SK-N-SH (cell line): ENCODE data around the gene ELMOD1. TPM values are rescaled to one million over a fixed set of nuclear protein-coding genes. Genes with fewer than 3 reads are reported as not detected.
"Not testable (repeated sequence)": the region's sequence is repeated elsewhere in the genome, so short reads cannot be mapped to it uniquely, and the experiment has no call there.

Experiments used
- CTCF ChIA-PET: fragments of 300-600, 350-600 bp; formaldehyde crosslinking; extraction: SDS; loops from one replicate; lab custom pipeline; 2021; lab: Yijun Ruan, JAX
- POLR2A ChIA-PET: fragments of 350-600 bp; sonication (Branson Sonifier 250); formaldehyde crosslinking; extraction: SDS; loops from one replicate; lab custom pipeline; 2020; ENCODE audit warnings: antibody characterized with exemption, inconsistent platforms; lab: Yijun Ruan, JAX
- DNase-seq: peaks from one replicate; pipeline ENCODE4 v3.0.0; 2012
- H2AFZ ChIP-seq: fragments of 200-600 bp; sonication (generic); 2 replicates; pipeline ENCODE4 v1.8.1; 2016; ENCODE audit warnings: antibody characterized with exemption, mild to moderate bottlenecking, low read depth
- H3F3A ChIP-seq: fragments of 200-600 bp; sonication (generic); replicated peaks from 2 replicates; pipeline ENCODE3; 2016; ENCODE audit warnings: antibody characterized with exemption, mild to moderate bottlenecking; ENCODE audit not compliant: insufficient read depth
- H3K27ac ChIP-seq, 2 experiments: fragments of 200-500 bp in 1 of 2; fragments of 200-600 bp in 1 of 2; sonication (Bioruptor generic) in 1 of 2; sonication (generic), shearing (Covaris generic) in 1 of 2; 2 replicates each; pipeline versions ENCODE4 v1.5.1 to v1.6.1; 2014 to 2016; ENCODE audit warnings: low read depth in 2 of 2, inconsistent platforms in 1 of 2, low read length in 1 of 2, mild to moderate bottlenecking in 1 of 2, mixed read lengths in 1 of 2
- H3K27me3 ChIP-seq: fragments of 200-600 bp; sonication (generic), shearing (Covaris generic); 2 replicates; pipeline ENCODE4 v1.6.1; 2016; ENCODE audit warnings: mixed run types; ENCODE audit not compliant: insufficient read depth
- H3K36me3 ChIP-seq, 2 experiments: fragments of 200-500 bp in 1 of 2; fragments of 200-600 bp in 1 of 2; sonication (Bioruptor generic) in 1 of 2; sonication (generic) in 1 of 2; replicated peaks in 1 of 2; 2 replicates each; pipeline versions ENCODE3 to v1.5.1; 2014 to 2016; ENCODE audit warnings: low read length in 1 of 2, mild to moderate bottlenecking in 1 of 2; ENCODE audit not compliant: insufficient read depth in 2 of 2, control insufficient read depth in 1 of 2
- H3K4me1 ChIP-seq, 2 experiments: fragments of 200-500 bp in 1 of 2; fragments of 200-600 bp in 1 of 2; sonication (Bioruptor generic) in 1 of 2; sonication (generic), shearing (Covaris generic) in 1 of 2; 2 replicates each; pipeline versions ENCODE4 v1.5.1 to v1.6.1; 2014 to 2016; ENCODE audit warnings: low read depth in 1 of 2, low read length in 1 of 2, mixed run types in 1 of 2; ENCODE audit not compliant: insufficient read depth in 2 of 2, control insufficient read depth in 1 of 2
- H3K4me2 ChIP-seq: fragments of 200-600 bp; sonication (generic), shearing (Covaris generic); 2 replicates; pipeline ENCODE4 v1.6.1; 2017; ENCODE audit warnings: mixed run types
- H3K4me3 ChIP-seq, 2 experiments: fragments of 200-500 bp in 1 of 2; fragments of 200-600 bp in 1 of 2; sonication (Bioruptor generic) in 1 of 2; sonication (generic), shearing (Covaris generic) in 1 of 2; 2 replicates each; pipeline versions ENCODE4 v1.5.1 to v1.8.1; 2014 to 2016; ENCODE audit warnings: low read depth in 2 of 2, inconsistent platforms in 1 of 2, low read length in 1 of 2, mild to moderate bottlenecking in 1 of 2, mixed read lengths in 1 of 2, moderate library complexity in 1 of 2
- H3K79me2 ChIP-seq: fragments of 200-600 bp; sonication (generic); 2 replicates; pipeline ENCODE4 v1.8.1; 2017; ENCODE audit warnings: mild to moderate bottlenecking; ENCODE audit not compliant: insufficient read depth
- H3K9ac ChIP-seq: fragments of 200-600 bp; sonication (generic); 2 replicates; pipeline ENCODE4 v1.6.1; 2017; ENCODE audit warnings: mixed run types
- H3K9me2 ChIP-seq: fragments of 200-600 bp; sonication (generic); 2 replicates; pipeline ENCODE4 v1.6.1; 2017; ENCODE audit warnings: mixed run types
- H3K9me3 ChIP-seq: fragments of 200-600 bp; sonication (generic); 2 replicates; pipeline ENCODE4 v1.6.1; 2017; ENCODE audit warnings: mixed run types, mild to moderate bottlenecking, moderate library complexity
- H4K20me1 ChIP-seq: fragments of 200-600 bp; sonication (generic); 2 replicates; pipeline ENCODE4 v1.6.1; 2017; ENCODE audit warnings: mild to moderate bottlenecking, mixed run types; ENCODE audit not compliant: insufficient read depth
- EP300 ChIP-seq, 2 experiments: IDR thresholded peaks; 2 replicates each; pipeline versions ENCODE4 v1.4.0 to v1.6.1; 2012; ENCODE audit warnings: borderline replicate concordance in 1 of 2, low read depth in 1 of 2, low read length in 1 of 2
- EZH2phosphoT487 ChIP-seq: fragments of 200-600 bp; sonication (generic); IDR thresholded peaks from 2 replicates; pipeline ENCODE4 v1.6.1; 2017; ENCODE audit warnings: low read depth, mixed run types, mild to moderate bottlenecking, antibody characterized with exemption, moderate library complexity, borderline replicate concordance
- FOXM1 ChIP-seq: IDR thresholded peaks from 2 replicates; pipeline ENCODE4 v1.4.0; 2012; ENCODE audit warnings: low read depth, mild to moderate bottlenecking
- GABPA ChIP-seq: IDR thresholded peaks from 2 replicates; pipeline ENCODE4 v1.4.0; 2012; ENCODE audit warnings: low read depth, mild to moderate bottlenecking
- IRF3 ChIP-seq: fragments of 150-350 bp; IDR thresholded peaks from 2 replicates; pipeline ENCODE4 v1.6.1; 2016; ENCODE audit warnings: mild to moderate bottlenecking, low read depth, low read length
- MEF2A ChIP-seq: IDR thresholded peaks from 2 replicates; pipeline ENCODE4 v1.4.0; 2012; ENCODE audit warnings: low read depth, borderline replicate concordance
- MXI1 ChIP-seq: IDR thresholded peaks from 2 replicates; pipeline ENCODE4 v1.6.1; 2012; ENCODE audit warnings: mild to moderate bottlenecking, low read depth, low read length, improper control_type of control experiment
- RAD21 ChIP-seq: IDR thresholded peaks from 2 replicates; pipeline ENCODE4 v1.6.1; 2012; ENCODE audit warnings: mild to moderate bottlenecking, low read length
- RCOR1 ChIP-seq: fragments of 150-350 bp; IDR thresholded peaks from 2 replicates; pipeline ENCODE4 v1.6.1; 2017; ENCODE audit warnings: antibody characterized with exemption, low read length
- REST ChIP-seq: IDR thresholded peaks from 2 replicates; pipeline ENCODE4 v1.6.1; 2012; ENCODE audit warnings: mild to moderate bottlenecking, low read depth, low read length, moderate library complexity
- SIN3A ChIP-seq: IDR thresholded peaks from 2 replicates; pipeline ENCODE4 v1.6.1; 2012; ENCODE audit warnings: low read depth, mild to moderate bottlenecking, low read length, moderate library complexity, borderline replicate concordance
- TEAD4 ChIP-seq: IDR thresholded peaks from 2 replicates; pipeline ENCODE4 v1.4.0; 2012; ENCODE audit warnings: mild to moderate bottlenecking, borderline replicate concordance; ENCODE audit not compliant: insufficient read depth
- USF1 ChIP-seq: IDR thresholded peaks from 2 replicates; pipeline ENCODE4 v1.4.0; 2012; ENCODE audit warnings: low read depth, borderline replicate concordance
- YY1 ChIP-seq: IDR thresholded peaks from 2 replicates; pipeline ENCODE4 v1.4.0; 2012; ENCODE audit warnings: low read depth, mild to moderate bottlenecking
- WGBS: methylation state at CpG from one replicate; pipeline ENCODE4 v1.1.6; 2017; ENCODE audit warnings: low lambda C conversion rate; 5-methylcytosine and 5-hydroxymethylcytosine counted together
- polyA plus RNA-seq, 3 experiments: library from polyadenylated mRNA; depleted of rRNA; stranded (reverse); fragments of >200 nt; gene quantifications; 2 replicates each; pipeline ENCODE4 v1.2.3, GENCODE V29; 2012
- TF ChIP-seq, protein P1 (sequence below): fragments of 200-600 bp; sonication (generic); IDR thresholded peaks from 2 replicates; pipeline ENCODE4 v1.6.1; 2017; ENCODE audit warnings: antibody characterized with exemption, mild to moderate bottlenecking, moderate library complexity
- TF ChIP-seq, protein P2 (sequence below): fragments of 150-350 bp; IDR thresholded peaks from 2 replicates; pipeline ENCODE4 v1.6.1; 2017; ENCODE audit warnings: antibody characterized with exemption, low read length, low read depth, borderline replicate concordance

ELMOD1 gene
- polyA plus RNA-seq, 1 of the 3 experiments (the other 2 are of a cell fraction), result not detected

DNA sequence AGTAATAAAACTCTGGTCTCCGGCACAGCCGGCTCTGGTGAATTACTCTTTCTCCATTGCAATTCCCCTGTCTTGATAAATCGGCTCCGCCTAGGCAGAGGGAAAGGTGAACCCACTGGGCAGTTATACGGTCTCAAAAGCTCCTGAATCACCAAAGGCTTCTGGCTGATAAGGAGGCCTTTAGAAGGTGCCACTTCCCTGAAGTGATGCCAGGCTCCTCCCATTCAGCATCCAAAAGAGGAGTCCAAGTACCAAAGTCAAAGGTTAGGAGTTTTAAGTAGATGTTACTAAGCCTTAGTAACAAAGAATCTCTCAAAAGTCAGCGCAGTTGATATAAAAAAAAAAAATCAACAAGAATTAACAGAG, 13.6 kb upstream of the ELMOD1 start:
- no peaks in the 10 kb centered on the region for H3F3A ChIP-seq
- H3K36me3 ChIP-seq, result no peaks in the 10 kb centered on the region
- no peak overlapping the region for H2AFZ ChIP-seq
- no peaks in the 10 kb centered on the region; the same call in 1 of the 2 replicates for H3K27me3 ChIP-seq
- no peak overlapping the region for H3K4me3 ChIP-seq
- H3K9me3 ChIP-seq, result no peaks in the 10 kb centered on the region
- H3K9me2 ChIP-seq, result no peaks in the 10 kb centered on the region
- no peak overlapping the region for H3K4me2 ChIP-seq
- WGBS, result 75% methylated on average over 6 of the region's 6 CpGs
- H4K20me1 ChIP-seq, result no peaks in the 10 kb centered on the region
- ChIA-PET POLR2A (no interaction called here), CTCF (interaction anchor here (0.7 to 7.3 kb wide), 11 partner anchors 10 to 201 kb away, joined by 3 to 64 read pairs (median 6); partner anchors contain the start of genes ALKBH8 and ELMOD1)
- DNase-seq, result no peak
- H3K27ac ChIP-seq, result no peak overlapping the region
- H3K79me2 ChIP-seq, result no peaks in the 10 kb centered on the region
- no peak overlapping the region for H3K9ac ChIP-seq
- no peak for TF ChIP-seq EZH2phosphoT487
- TF ChIP-seq SIN3A, result no peak
- TF ChIP-seq MXI1, result no peak
- no peak for TF ChIP-seq RCOR1
- TF ChIP-seq GABPA, result no peak
- TF ChIP-seq RAD21, result no peak
- TF ChIP-seq, protein P1, sequence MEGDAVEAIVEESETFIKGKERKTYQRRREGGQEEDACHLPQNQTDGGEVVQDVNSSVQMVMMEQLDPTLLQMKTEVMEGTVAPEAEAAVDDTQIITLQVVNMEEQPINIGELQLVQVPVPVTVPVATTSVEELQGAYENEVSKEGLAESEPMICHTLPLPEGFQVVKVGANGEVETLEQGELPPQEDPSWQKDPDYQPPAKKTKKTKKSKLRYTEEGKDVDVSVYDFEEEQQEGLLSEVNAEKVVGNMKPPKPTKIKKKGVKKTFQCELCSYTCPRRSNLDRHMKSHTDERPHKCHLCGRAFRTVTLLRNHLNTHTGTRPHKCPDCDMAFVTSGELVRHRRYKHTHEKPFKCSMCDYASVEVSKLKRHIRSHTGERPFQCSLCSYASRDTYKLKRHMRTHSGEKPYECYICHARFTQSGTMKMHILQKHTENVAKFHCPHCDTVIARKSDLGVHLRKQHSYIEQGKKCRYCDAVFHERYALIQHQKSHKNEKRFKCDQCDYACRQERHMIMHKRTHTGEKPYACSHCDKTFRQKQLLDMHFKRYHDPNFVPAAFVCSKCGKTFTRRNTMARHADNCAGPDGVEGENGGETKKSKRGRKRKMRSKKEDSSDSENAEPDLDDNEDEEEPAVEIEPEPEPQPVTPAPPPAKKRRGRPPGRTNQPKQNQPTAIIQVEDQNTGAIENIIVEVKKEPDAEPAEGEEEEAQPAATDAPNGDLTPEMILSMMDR, result no peak
- no peak for TF ChIP-seq EP300 (IDR thresholded peaks at IDR 0.05; ENCODE audit: borderline replicate concordance in 1 of 2, low read depth in 1 of 2, low read length in 1 of 2)
- TF ChIP-seq REST, result no peak
- no peak for TF ChIP-seq IRF3
- TF ChIP-seq, protein P2, sequence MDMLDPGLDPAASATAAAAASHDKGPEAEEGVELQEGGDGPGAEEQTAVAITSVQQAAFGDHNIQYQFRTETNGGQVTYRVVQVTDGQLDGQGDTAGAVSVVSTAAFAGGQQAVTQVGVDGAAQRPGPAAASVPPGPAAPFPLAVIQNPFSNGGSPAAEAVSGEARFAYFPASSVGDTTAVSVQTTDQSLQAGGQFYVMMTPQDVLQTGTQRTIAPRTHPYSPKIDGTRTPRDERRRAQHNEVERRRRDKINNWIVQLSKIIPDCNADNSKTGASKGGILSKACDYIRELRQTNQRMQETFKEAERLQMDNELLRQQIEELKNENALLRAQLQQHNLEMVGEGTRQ, result no peak
- TF ChIP-seq YY1, result no peak
- no peak for TF ChIP-seq TEAD4
- no peak for TF ChIP-seq MEF2A
- TF ChIP-seq USF1, result no peak
- TF ChIP-seq FOXM1, result no peak
- TF ChIP-seq, all 33 proteins: peak for 0
- H3K4me1 ChIP-seq, result no peaks in the 10 kb centered on the region

GRCh38 chr11:107579169-107579568, 11.8 kb upstream of the ELMOD1 start:
- H3F3A ChIP-seq, H3K27me3 ChIP-seq, H3K4me1 ChIP-seq, H3K9me2 ChIP-seq, H3K36me3 ChIP-seq, H3K27ac ChIP-seq, H3K4me3 ChIP-seq, H2AFZ ChIP-seq, H3K9me3 ChIP-seq, H3K9ac ChIP-seq, DNase-seq, H3K4me2 ChIP-seq, H4K20me1 ChIP-seq, H3K79me2 ChIP-seq: not testable (repeated sequence)
- ChIA-PET CTCF (interaction anchor here (1.0 to 3.8 kb wide), 2 partner anchors 11 to 15 kb away, joined by 3 to 25 read pairs; partner anchors contain the start of gene ALKBH8), POLR2A (interaction anchor here (0.6 kb wide), 1 partner anchor 967 kb away, joined by 3 read pairs; no protein-coding TSS in a partner anchor)
- WGBS, result 81% methylated on average over 2 of the region's 2 CpGs
